HFF-Myc (cell line): ENCODE measurements around the gene CA14.

Experiments
- DNase-seq: peaks from one replicate; pipeline ENCODE4 v3.0.0-alpha.2; 2011; ENCODE audit warnings: low read depth; ENCODE audit errors: extremely low read depth
- H3K4me3 ChIP-seq: replicated peaks from 2 replicates; pipeline ENCODE4 v1.5.1; 2011; ENCODE audit warnings: low read depth, mild to moderate bottlenecking, control low read depth, low read length
- TF ChIP-seq, protein P1 (sequence below): IDR thresholded peaks from 2 replicates; pipeline ENCODE4 v1.5.1; 2012; ENCODE audit warnings: mild to moderate bottlenecking, low read depth, low read length, control low read depth; ENCODE audit errors: missing control alignments

The CA14 gene

DNA sequence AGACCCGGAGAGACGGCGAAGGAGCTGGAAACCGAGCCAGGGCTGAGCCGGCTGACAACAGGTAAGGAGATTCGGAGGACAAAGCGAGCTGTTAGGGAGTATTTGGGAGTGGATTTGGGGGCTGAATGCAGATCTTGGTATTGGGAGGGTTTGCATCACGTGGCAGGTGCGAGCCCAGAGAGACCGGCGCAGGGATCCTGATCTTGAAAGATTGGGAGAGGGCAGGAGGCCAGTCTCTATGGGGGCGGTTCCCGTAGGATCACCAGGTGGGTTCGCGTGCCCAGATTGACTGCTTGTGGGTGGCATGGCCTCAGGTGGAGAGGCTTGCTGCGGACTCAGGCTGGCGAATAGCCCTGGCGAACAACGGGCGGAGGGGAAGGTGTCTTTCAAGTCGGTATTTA, 25.0 kb downstream of the CA14 start:
- DNase-seq: no peak
- TF ChIP-seq, protein P1, sequence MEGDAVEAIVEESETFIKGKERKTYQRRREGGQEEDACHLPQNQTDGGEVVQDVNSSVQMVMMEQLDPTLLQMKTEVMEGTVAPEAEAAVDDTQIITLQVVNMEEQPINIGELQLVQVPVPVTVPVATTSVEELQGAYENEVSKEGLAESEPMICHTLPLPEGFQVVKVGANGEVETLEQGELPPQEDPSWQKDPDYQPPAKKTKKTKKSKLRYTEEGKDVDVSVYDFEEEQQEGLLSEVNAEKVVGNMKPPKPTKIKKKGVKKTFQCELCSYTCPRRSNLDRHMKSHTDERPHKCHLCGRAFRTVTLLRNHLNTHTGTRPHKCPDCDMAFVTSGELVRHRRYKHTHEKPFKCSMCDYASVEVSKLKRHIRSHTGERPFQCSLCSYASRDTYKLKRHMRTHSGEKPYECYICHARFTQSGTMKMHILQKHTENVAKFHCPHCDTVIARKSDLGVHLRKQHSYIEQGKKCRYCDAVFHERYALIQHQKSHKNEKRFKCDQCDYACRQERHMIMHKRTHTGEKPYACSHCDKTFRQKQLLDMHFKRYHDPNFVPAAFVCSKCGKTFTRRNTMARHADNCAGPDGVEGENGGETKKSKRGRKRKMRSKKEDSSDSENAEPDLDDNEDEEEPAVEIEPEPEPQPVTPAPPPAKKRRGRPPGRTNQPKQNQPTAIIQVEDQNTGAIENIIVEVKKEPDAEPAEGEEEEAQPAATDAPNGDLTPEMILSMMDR: no peak
- peak overlapping the region; percentile 50 for H3K4me3 ChIP-seq

DNA sequence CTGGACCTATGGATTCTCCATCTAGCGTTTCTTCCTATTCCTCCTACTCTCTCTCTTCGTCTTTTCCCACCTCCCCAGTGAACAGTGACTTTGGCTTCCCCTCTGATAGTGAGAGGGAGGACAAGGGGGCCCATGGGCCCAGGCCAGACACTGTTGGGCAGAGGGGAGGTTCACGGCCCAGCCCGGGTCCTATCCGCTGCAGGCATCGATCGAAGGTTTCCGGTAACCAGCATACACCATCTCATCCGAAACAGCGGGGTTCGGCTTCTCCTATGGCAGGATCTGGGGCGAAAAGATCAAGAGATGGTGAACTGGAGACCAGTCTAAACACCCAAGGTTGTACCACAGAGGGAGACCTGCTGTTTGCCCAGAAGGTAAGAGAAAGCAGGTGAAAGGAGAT, 25.7 kb downstream of the CA14 start:
- peak overlapping the region; percentile 50 for H3K4me3 ChIP-seq
- TF ChIP-seq, protein P1: no peak
- no peak for DNase-seq

DNA sequence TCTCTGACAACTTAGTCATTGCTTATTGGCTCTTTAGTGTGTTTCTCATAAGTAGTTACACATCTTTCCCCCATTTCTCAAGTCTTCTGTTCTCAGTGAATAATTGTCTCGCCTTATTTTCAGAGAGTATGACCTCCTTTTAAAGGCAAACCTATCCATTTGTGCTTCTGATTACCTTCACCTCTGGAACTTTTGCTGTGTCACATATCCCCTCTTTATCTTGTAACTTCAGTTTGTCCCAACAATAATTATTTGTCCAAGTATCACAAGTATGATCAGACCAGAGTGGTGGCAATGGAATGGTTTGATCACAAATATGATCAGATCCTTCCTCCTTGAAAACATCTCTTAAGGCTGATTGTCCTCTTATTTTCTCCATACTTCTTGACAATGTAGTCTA, 30.8 kb downstream of the CA14 start:
- H3K4me3 ChIP-seq: no peak overlapping the region
- TF ChIP-seq, protein P1: no peak
- no peak for DNase-seq

DNA sequence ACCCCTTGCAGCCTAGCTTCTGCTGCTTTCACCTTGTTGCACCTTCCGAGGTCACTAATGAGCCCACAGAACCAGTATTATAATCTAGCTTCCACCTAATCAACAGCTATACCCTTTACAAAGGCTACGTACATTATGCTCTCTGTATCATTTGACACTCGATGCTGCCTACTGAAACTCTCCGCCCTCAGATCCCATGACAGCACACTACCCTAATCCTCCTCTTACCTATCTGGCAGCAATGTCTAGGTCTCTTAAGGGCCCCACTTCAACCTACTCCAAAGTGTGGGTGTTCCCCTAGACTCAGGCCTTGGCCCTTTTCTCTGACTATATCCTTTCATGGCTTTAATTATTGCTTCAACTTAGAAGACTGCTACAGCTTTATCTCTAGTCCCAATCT, 31.2 kb downstream of the CA14 start:
- no peak for DNase-seq
- H3K4me3 ChIP-seq: no peak overlapping the region
- TF ChIP-seq, protein P1: no peak

DNA sequence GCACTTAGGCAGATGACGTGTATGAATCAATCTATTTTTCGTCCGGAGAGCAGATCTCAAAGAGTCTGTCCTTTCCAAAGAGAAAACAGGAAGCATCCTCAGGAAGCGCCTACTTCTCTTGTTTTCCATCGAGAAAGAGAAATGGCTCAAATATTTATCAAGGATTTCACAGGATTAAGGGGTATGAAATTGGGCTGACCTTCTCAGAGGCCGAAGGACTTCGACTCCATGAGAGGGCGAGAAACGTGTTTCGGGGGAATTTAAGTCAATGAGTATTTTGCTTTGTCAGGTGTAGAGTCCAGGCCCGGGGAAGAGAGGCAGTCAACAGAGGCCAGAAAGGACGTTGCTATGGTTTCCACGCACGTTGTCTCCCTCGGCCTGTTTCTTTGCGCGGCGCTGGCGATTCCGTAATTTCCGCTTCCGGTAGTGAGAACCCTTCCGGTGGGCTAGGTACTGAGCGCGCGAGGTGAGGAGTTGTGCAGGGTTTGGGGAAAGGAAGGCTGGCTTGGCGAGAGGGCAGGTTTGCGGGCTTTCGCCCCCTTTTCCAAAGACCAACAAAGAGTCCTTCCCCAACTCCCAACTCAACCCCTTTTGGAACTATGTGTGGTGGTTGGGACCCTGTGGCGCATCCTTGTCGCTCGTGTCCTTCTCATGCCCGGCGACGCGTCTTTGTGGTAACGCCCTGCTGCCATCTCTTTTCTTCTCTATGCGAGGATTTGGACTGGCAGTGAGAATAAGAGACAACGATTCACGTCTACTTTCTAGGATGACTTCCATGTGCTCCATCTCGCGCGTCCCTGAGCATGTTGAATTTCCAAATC, 36.1 kb downstream of the CA14 start, which contains the start of gene MRPS21:
MRPS21 (plus strand) TSS at position 429 of the 821 bp plus-strand sequence. CDS start 506 bp downstream, outside the sequence.
- H3K4me3 ChIP-seq: peak within 1 kb of the TSS; percentile 97
- TF ChIP-seq, protein P1: no peak
- peak; percentile 89 for DNase-seq

DNA sequence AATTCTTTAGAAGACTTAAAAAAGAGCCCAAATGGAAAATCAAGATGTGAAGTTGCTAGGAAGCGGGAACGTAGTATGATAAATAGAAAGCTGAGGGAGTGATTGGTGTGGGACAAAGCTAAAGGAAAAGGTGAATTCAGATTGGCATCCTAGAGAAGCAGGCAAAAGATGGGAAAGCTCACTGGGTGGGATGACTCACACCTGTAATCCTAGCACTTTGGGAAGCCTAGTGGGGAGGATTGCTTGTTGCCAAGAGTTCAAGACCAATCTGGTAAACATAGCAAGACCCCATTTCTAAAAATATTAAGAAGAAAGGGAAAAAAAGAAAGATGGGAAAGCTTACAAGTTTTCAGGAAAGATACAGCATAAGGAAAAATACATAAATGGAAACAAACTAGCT, 37.9 kb downstream of the CA14 start:
- DNase-seq: no peak
- TF ChIP-seq, protein P1: no peak
- H3K4me3 ChIP-seq: no peak overlapping the region
